Measurements from ENCODE around the gene CNNM2.

Gene CNNM2

DNA sequence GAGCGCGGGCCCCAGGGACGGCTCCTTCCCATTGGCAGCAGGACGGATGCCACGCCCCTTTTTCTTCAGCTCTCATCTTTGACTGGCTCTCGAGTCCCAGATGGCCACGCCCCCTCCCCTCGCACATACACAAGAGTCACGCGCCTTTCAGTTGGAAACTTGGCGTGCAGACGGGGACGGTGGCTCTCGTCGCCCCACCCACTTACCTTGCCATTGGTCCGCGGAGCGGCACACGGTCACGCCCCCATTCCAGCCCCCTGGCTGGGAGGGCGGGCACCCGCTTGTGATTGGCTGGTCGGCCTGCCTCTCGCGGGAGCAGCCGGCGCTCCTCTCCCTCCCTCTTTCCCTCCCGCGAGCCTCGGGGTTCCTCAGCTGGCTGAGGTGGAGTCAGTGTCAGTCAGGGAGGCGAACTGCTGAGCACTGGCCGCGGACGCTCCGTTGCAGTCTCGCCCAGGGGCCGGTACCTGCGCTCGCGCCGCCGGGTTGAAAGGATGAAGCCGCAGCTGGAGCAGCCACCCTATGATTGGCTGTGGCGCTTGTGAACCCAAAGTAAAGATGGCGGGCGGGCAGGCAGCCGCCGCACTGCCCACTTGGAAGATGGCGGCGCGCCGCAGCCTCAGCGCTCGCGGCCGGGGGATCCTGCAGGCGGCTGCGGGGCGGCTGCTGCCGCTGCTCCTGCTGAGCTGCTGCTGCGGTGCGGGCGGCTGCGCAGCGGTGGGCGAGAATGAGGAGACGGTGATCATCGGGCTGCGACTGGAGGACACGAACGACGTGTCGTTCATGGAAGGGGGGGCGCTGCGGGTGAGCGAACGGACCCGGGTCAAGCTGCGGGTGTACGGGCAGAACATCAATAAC, at the start of gene CNNM2:
TSS of gene CNNM2 (plus strand) at position 333 of the 855 bp plus-strand sequence. CDS start at position 520, 187 bp downstream.
- peak; percentile 97 for DNase-seq (ENCODE audit: low read depth, low spot score)

- DNase-seq (ENCODE audit: low read depth, low spot score) = no peak
These were observed 49.2 kb upstream of the CNNM2 start for GRCh38 chr10:102868911-102869257.

DNA sequence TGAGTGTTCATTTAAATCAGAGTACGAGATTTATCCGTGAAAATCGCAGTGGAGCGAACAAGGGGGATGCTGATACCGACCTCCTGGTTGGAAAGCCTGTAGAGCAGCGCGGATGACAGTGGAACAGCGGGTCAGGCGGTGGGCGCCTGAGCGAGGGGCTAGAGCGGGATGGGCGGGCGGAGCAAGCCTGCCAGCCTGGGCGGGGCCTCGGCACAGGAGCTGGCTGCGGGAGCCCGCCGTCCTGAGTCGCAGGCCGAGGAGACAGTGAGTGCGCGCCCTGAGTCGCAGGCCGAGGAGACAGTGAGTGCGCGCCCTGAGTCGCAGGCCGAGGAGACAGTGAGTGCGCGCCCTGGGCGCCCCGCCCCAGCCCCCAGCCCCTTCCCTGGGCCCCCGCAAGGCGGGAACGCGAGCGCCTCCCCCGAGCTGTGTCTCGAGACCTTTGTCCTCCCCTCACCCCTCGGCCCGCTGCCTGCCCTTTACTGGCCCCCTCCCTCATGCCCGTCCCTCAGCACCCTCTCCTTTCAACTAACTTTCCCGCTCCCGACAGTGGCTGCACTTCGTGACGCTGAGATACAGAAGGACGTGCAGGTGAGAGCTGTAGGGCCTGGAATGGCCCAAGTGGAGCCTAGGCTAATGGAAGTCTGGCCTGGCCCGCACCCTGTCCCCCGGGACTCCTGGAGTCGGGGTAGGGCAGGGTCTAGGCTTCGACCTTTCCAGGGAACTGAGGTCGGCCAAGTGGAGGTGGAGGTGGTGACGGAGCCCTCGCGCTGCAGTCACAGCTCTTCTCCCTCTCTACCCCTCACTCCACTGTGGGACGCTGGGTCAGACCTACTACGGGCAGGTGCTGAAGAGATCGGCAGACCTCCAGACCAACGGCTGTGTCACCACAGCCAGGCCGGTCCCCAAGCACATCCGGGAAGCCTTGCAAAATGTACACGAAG, 48.6 kb upstream of the CNNM2 start, which contains the start of gene AS3MT:
TSS of gene AS3MT (plus strand) at position 213 of the 941 bp plus-strand sequence. CDS start at position 336, 123 bp downstream.
- no peak for DNase-seq (ENCODE audit: low read depth, low spot score)

DNA sequence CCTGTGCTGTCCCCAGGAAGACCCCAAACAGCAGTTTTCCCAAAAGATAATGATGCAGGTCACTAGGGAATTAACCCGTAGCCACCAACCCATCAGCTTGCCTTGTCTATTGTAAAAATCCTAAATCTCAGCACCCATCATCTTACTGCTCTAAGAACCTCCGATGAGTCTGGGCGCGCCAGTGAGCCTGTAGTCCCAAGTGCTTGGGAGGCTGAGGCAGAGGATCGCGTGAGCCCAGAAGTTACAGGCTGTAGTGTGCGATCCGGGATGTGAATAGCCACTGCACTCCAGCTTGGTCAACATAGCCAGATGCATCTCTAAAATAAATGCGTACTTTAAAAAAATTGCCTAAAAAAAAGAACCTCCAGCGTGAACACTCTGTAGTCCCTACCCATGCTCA, 47.9 kb upstream of the CNNM2 start:
- no peak for DNase-seq (ENCODE audit: low read depth, low spot score)

DNA sequence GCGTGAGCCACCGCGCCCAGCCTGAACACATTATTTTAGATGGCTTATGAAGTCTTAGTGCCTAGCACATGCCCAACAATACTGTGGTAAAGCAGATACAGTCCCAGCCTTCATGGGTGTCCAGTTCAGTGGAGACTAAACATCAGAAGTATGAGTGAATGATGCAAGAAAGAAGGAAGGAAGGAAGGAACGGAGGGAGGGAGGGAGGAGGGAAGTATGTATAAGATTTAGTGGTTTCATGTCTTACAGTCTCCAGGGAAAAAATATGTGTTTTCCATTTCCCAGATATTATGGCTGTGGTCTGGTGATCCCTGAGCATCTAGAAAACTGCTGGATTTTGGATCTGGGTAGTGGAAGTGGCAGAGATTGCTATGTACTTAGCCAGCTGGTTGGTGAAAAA, 45.9 kb upstream of the CNNM2 start:
- DNase-seq (ENCODE audit: low read depth, low spot score) = no peak

DNA sequence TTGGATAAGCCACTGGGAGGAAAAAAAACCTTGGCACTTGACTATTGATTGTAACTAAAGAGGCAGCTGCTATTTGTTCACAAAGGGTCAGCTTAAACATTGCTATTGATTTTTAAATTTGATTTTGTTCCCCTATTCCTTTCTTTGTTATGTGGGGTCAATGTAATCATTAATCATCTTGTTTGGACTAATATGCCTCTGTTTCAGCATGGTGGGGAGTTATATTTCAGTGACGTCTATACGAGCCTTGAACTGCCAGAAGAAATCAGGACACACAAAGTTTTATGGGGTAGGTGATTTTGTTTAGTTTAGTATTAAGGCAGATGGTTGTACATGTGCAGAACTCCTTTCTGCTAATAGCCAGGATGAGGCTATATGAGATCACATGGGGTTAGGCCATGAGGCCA, 41.3 kb upstream of the CNNM2 start:
- no peak for DNase-seq (ENCODE audit: low read depth, low spot score)

DNA sequence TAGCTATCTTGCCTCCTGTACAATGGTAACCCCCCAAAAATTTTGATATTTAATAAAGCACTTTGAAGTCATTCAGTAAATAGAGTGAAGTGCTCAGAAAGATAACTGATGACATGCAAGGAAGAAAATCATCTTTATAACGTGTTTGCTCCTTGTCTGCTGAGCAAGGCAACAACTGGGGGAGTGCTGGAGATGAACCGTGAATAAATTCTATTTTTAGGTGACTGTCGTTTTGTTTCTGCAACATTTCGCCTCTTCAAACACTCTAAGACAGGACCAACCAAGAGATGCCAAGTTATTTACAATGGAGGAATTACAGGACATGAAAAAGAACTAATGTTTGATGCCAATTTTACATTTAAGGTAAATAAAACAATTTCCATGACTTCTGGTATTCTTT, 39.5 kb upstream of the CNNM2 start:
- no peak for DNase-seq (ENCODE audit: low read depth, low spot score)

DNA sequence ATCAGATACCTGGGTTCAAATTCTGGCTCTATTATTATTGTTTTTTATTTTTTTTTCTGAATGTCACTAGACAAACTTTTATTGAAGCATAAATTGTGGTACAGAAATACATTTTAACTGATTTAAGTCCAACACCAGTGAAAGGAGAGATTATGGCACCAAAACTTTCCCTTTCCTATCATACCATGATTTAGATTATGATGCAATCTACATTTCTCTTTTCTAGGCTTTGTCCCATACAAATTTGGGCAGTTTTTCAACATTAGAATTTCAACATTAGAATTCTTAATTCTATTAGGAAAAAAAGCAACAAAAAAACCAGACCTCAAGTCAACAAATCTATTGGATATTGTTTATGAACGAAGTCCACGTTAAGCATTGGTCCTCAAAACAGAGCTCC, 37.8 kb upstream of the CNNM2 start:
- no peak for DNase-seq (ENCODE audit: low read depth, low spot score)

- no peak for DNase-seq (ENCODE audit: low read depth, low spot score)
These were observed 30.0 kb upstream of the CNNM2 start for GRCh38 chr10:102888048-102888447.

DNA sequence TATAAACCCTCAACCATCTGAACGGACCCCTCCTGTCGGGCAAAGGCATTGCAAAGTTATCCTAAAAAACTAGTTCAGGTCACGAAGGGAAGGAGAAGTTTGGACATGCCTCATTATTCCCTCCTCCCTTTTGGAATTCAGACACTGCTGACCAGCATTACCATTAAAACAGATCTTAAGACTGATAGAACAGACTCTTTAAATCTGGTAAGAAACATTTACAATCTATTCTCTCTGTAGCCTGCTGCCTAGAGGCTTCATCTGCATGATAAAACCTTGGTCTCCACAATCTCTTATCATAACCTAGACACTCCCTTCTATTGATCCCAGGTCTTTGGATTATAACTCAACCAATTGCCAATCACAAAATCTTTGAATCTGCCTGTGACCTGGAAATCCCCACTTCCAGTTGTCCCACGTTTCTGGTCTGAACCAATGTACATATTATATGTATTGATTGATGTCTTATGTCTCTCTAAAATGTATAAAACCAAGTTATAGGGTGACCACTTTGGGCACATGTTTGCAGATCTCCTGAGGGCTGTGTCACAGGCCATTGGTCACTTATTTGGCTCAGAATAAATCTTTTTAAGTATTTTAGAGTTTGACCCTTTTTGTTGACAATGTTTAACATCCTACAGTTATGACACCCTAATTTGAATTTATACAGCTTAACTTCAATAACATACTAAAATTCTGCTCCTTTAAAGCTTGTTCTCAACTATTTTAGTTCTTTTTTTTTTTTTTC, 23.5 kb upstream of the CNNM2 start:
- DNase-seq (ENCODE audit: low read depth, low spot score) = no peak

- no peak for DNase-seq (ENCODE audit: low read depth, low spot score)
These were observed 18.1 kb upstream of the CNNM2 start for GRCh38 chr10:102900006-102900405.

- no peak for DNase-seq (ENCODE audit: low read depth, low spot score)
These were observed 13.7 kb upstream of the CNNM2 start for GRCh38 chr10:102904346-102904745.

DNA sequence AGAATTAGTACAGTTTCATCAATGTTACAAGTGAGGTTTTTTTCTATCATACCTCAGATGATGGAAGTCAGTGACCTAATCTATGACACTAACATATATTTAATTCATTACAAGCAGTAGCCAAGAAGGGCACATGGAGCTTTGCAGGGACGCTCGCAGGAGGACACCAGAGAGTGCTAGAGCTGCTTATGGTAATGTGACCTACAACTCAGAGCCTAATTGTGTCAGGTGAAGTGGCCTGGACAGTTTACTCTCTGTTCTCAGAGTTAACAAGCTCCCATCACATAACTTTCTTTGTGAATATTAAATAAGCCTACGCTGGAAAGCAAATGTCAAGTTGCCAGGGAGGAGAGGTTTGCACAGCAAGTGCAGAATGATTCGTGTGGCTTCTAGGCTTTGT, 11.6 kb upstream of the CNNM2 start:
- DNase-seq (ENCODE audit: low read depth, low spot score) = no peak

GRCh38 chr10:102914781-102915180, 3.3 kb upstream of the CNNM2 start:
- no peak for DNase-seq (ENCODE audit: low read depth, low spot score)

GRCh38 chr10:102916173-102916572, 1.9 kb upstream of the CNNM2 start:
- no peak for DNase-seq (ENCODE audit: low read depth, low spot score)

DNA sequence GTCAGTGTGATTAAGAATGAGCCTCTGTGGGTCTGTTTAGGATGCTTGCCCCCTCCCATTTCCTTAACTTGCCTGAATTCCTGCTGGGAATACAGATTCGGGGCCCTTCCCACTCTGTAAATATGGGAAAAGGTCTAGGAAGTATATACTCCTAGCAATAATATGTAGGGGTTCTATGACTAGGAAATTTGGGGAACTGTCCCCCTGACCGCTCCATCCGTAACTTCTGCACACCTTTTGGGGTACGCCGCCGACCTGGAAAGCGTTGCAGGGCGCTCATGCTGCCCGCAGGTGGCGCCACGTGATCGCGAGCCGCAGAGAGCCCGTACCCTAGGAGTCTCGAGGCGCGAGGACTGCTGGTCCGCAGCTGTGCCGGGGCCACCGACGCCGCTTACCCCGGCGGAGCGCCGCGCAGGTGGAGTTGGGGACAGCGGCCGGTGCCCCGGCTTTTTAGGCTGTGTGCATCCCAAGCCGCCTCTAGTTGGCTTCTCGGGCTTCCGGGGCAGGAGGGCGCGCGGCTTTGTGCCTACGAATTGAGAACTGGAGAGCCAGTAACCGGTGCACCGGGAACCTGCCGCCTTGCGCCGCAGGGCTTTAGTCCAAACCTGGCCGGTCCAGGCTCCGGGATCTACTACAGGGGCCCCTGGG, 656 bp upstream of the CNNM2 start:
- DNase-seq (ENCODE audit: low read depth, low spot score) = no peak

DNA sequence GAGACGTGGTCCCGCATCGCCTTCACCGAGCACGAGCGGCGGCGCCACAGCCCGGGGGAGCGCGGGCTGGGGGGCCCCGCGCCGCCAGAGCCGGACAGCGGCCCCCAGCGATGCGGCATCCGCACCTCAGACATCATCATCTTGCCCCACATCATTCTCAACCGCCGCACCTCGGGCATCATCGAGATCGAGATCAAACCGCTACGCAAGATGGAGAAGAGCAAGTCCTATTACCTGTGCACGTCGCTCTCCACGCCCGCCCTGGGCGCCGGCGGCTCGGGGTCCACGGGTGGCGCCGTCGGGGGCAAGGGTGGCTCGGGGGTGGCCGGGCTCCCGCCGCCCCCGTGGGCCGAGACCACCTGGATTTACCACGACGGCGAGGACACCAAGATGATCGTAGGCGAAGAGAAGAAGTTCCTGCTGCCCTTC, 737 bp downstream of the CNNM2 start:
- no peak for DNase-seq (ENCODE audit: low read depth, low spot score)

GRCh38 chr10:102919246-102919959, 1.3 kb downstream of the CNNM2 start:
- no peak for DNase-seq (ENCODE audit: low read depth, low spot score)

- DNase-seq (ENCODE audit: low read depth, low spot score) = peak; percentile 57
These were observed 2.1 kb downstream of the CNNM2 start for GRCh38 chr10:102919992-102920739.

- DNase-seq (ENCODE audit: low read depth, low spot score) = no peak
These were observed 5.5 kb downstream of the CNNM2 start for GRCh38 chr10:102923601-102924000.
